ENCODE results near the gene LRRC75B.

- TF ChIP-seq EZH2 (IDR thresholded peaks at IDR 0.05; ENCODE audit: insufficient read depth, poor library complexity, severe bottlenecking) (no peak), EZH2phosphoT487 (IDR thresholded peaks at IDR 0.05; ENCODE audit: insufficient read depth, low read depth) (no peak)
These were observed 1.1 kb upstream of the LRRC75B start for GRCh38 chr22:24593836-24594568.
